IPS DF 6.9 (cell line): ENCODE measurements around the gene C4BPA.

ENCODE experiments used
- DNase-seq: peaks from one replicate; pipeline ENCODE4 v3.0.0-alpha.2; 2013; ENCODE audit warnings: low read depth, low spot score
- H3K27ac ChIP-seq: one replicate; pipeline ENCODE4 v1.5.1; 2013; ENCODE audit warnings: low read length, control low read depth
- H3K27me3 ChIP-seq: 2 replicates; pipeline ENCODE4 v1.6.1; 2013; ENCODE audit warnings: mild to moderate bottlenecking, low read length; ENCODE audit not compliant: control insufficient read depth, insufficient read depth
- H3K36me3 ChIP-seq: 2 replicates; pipeline ENCODE4 v1.6.1; 2013; ENCODE audit warnings: low read length; ENCODE audit not compliant: control insufficient read depth, insufficient read depth
- H3K4me1 ChIP-seq: 2 replicates; pipeline ENCODE4 v1.6.1; 2013; ENCODE audit warnings: low read length; ENCODE audit not compliant: control insufficient read depth, insufficient read depth
- H3K4me3 ChIP-seq: 2 replicates; pipeline ENCODE4 v1.5.1; 2013; ENCODE audit warnings: mild to moderate bottlenecking, low read length
- H3K9me3 ChIP-seq: 2 replicates; pipeline ENCODE4 v1.6.1; 2013; ENCODE audit warnings: low read length, inconsistent platforms; ENCODE audit not compliant: control insufficient read depth, insufficient read depth
- WGBS: extraction: QIAGEN DNeasy Blood & Tissue Kit; methylation state at CpG from one replicate; pipeline ENCODE4 v1.1.7; 2013; ENCODE audit warnings: mixed read lengths, missing lambda C conversion rate; ENCODE audit not compliant: insufficient read length, insufficient coverage; 5-methylcytosine and 5-hydroxymethylcytosine counted together

The C4BPA gene

GRCh38 chr1:207103892-207104373, at the start of gene C4BPA:
TSS of gene C4BPA (plus strand) at chr1:207104233. CDS start at chr1:207113026, 8,793 bp downstream.
- no peaks in the 10 kb centered on the region for H3K27me3 ChIP-seq
- no CpG with 5 or more reads among the region's 7 CpGs for WGBS
- peaks cover 2% of the 10 kb centered on the region; the same call in 1 of the 2 replicates for H3K9me3 ChIP-seq
- no peaks in the 10 kb centered on the region for H3K36me3 ChIP-seq
- no peaks in the 10 kb centered on the region for H3K4me1 ChIP-seq
- DNase-seq, result no peak
- no peak within 1 kb of the TSS for H3K4me3 ChIP-seq
- H3K27ac ChIP-seq, result no peak within 1 kb of the TSS

DNA sequence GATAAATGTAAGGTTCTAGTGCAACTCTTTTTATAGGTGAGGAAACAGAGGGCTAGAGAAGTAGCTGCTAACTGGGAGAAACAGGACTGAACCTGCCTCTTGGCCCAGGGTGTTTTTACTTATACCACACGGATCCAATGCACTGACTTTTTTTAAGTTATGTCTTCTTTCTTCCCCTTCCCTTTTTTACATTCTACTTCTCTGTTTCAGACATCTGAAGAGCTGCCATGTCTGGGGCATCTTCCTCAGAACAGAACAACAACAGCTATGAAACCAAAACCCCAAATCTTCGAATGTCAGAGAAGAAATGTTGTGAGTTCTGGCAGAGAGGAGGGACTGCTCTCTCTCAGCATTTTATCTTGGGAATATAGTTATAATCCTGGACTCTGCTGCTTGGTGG, 49.5 kb upstream of the C4BPA start:
- no CpG with 5 or more reads among the region's 2 CpGs for WGBS
- H3K36me3 ChIP-seq, result no peaks in the 10 kb centered on the region
- peaks cover 2% of the 10 kb centered on the region; the same call in 1 of the 2 replicates for H3K4me1 ChIP-seq
- no peak for DNase-seq
- no peaks in the 10 kb centered on the region for H3K9me3 ChIP-seq
- H3K27me3 ChIP-seq, result no peaks in the 10 kb centered on the region
- H3K4me3 ChIP-seq, result no peak overlapping the region
- H3K27ac ChIP-seq, result no peak overlapping the region

DNA sequence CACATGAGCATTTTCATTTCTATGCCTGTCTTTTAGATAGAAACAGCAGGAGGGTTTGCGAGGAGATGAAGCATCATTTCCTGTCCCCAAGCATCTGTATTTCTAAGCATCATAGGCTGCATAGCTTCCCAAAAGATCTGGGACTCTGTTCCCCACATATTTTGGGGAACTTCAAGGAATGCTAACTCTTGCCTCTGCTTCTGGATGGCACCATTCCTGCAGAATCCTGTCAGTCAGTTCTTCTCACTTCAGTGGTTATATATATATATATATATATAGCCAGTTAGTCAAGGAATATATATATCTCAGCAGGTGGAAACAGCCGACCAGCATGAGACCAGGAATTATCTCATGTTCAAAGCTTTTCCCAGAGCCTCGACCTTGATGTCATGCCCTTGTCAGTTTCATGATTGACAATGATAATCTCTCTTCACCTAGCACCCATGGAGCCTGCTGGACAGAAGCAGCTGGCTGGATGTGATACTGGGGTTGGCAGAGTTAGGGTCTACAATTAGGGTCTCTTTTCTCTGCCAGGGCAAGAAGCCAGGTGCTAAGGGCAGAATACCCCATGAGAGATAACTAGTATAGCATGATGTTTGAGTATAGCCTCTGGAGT, 48.5 kb upstream of the C4BPA start:
- DNase-seq, result no peak
- Histone ChIP-seq H3K36me3 (no peaks in the 10 kb centered on the region), H3K4me3 (no peak overlapping the region), H3K4me1 (peaks cover 2% of the 10 kb centered on the region; the same call in 1 of the 2 replicates), H3K9me3 (no peaks in the 10 kb centered on the region), H3K27ac (no peak overlapping the region), H3K27me3 (no peaks in the 10 kb centered on the region)
- WGBS, result no CpG with 5 or more reads among the region's 3 CpGs

DNA sequence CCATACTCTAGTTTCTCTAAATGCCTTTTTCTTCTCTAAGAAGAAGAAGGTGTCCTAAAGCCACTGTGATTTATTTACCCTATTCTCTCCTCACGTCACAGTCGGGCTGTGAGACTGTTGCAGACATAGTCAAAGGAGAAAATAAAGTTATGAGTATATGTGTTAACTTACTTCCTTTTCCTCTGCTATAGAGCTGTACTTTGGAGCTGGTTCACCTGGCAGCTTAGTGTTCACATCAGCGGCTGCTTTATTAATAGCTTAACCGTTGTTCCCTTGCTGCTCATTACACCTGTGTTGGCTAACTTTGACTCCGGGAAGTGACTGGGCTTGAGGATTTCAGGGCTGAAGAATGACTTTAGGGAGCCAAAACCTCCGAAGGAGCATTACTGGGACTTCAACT, 47.4 kb upstream of the C4BPA start:
- Histone ChIP-seq H3K4me1 (peaks cover 2% of the 10 kb centered on the region; the same call in 1 of the 2 replicates), H3K9me3 (no peaks in the 10 kb centered on the region), H3K36me3 (no peaks in the 10 kb centered on the region; the same call in 1 of the 2 replicates), H3K27ac (no peak overlapping the region), H3K27me3 (no peaks in the 10 kb centered on the region), H3K4me3 (no peak overlapping the region)
- no CpG with 5 or more reads among the region's 6 CpGs for WGBS
- no peak for DNase-seq

- H3K27me3 ChIP-seq, result no peaks in the 10 kb centered on the region
- no peak overlapping the region for H3K27ac ChIP-seq
- no peak for DNase-seq
- H3K36me3 ChIP-seq, result peaks cover 5% of the 10 kb centered on the region; the same call in 1 of the 2 replicates
- no CpG with 5 or more reads among the region's 4 CpGs for WGBS
- no peak overlapping the region for H3K4me3 ChIP-seq
- peaks cover 2% of the 10 kb centered on the region; the same call in 1 of the 2 replicates for H3K4me1 ChIP-seq
- H3K9me3 ChIP-seq, result no peaks in the 10 kb centered on the region
Measured at GRCh38 chr1:207058252-207058651, 45.8 kb upstream of the C4BPA start.

- no peak for DNase-seq
- Histone ChIP-seq H3K27me3 (no peaks in the 10 kb centered on the region), H3K4me3 (no peak overlapping the region), H3K27ac (no peak overlapping the region), H3K4me1 (peaks cover 2% of the 10 kb centered on the region; the same call in 1 of the 2 replicates), H3K9me3 (no peaks in the 10 kb centered on the region), H3K36me3 (peaks cover 7% of the 10 kb centered on the region; the same call in 1 of the 2 replicates)
- no CpG with 5 or more reads among the region's 6 CpGs for WGBS
Measured at GRCh38 chr1:207058878-207059867, 44.9 kb upstream of the C4BPA start.

GRCh38 chr1:207059881-207060280, 44.2 kb upstream of the C4BPA start:
- no CpG with 5 or more reads among the region's 4 CpGs for WGBS
- H3K27ac ChIP-seq, result no peak overlapping the region
- H3K27me3 ChIP-seq, result no peaks in the 10 kb centered on the region
- H3K4me3 ChIP-seq, result no peak overlapping the region
- H3K9me3 ChIP-seq, result no peaks in the 10 kb centered on the region
- no peak for DNase-seq
- peaks cover 2% of the 10 kb centered on the region; the same call in 1 of the 2 replicates for H3K4me1 ChIP-seq
- peaks cover 7% of the 10 kb centered on the region; the same call in 1 of the 2 replicates for H3K36me3 ChIP-seq

GRCh38 chr1:207060596-207060995, 43.4 kb upstream of the C4BPA start:
- H3K4me3 ChIP-seq, result no peak overlapping the region
- H3K4me1 ChIP-seq, result peaks cover 2% of the 10 kb centered on the region; the same call in 1 of the 2 replicates
- no peaks in the 10 kb centered on the region for H3K27me3 ChIP-seq

GRCh38 chr1:207062058-207062457, 42.0 kb upstream of the C4BPA start:
- Histone ChIP-seq H3K27ac (no peak overlapping the region), H3K9me3 (no peaks in the 10 kb centered on the region), H3K4me3 (no peak overlapping the region), H3K36me3 (peaks cover 7% of the 10 kb centered on the region; the same call in 1 of the 2 replicates), H3K27me3 (no peaks in the 10 kb centered on the region), H3K4me1 (peaks cover 2% of the 10 kb centered on the region; the same call in 1 of the 2 replicates)
- no peak for DNase-seq
- WGBS, result no CpG with 5 or more reads among the region's 1 CpG

More at GRCh38 chr1:207060596-207060995, 43.4 kb upstream of the C4BPA start:
- peaks cover 7% of the 10 kb centered on the region; the same call in 1 of the 2 replicates for H3K36me3 ChIP-seq
- no CpG with 5 or more reads among the region's 3 CpGs for WGBS
- no peaks in the 10 kb centered on the region for H3K9me3 ChIP-seq
- DNase-seq, result no peak
- no peak overlapping the region for H3K27ac ChIP-seq

GRCh38 chr1:207063014-207063413, 41.0 kb upstream of the C4BPA start:
- H3K27me3 ChIP-seq, result no peaks in the 10 kb centered on the region
- H3K27ac ChIP-seq, result no peak overlapping the region
- no CpG with 5 or more reads among the region's 5 CpGs for WGBS
- H3K4me3 ChIP-seq, result no peak overlapping the region
- DNase-seq, result no peak
- H3K36me3 ChIP-seq, result peaks cover 7% of the 10 kb centered on the region; the same call in 1 of the 2 replicates
- H3K9me3 ChIP-seq, result no peaks in the 10 kb centered on the region
- peaks cover 2% of the 10 kb centered on the region; the same call in 1 of the 2 replicates for H3K4me1 ChIP-seq
